IPS DF 6.9 (cell line): ENCODE results near the gene FRMPD2.

Experiments used
- DNase-seq: peaks from one replicate; pipeline ENCODE4 v3.0.0-alpha.2; 2013; ENCODE audit warnings: low read depth, low spot score
- H3K27ac ChIP-seq: one replicate; pipeline ENCODE4 v1.5.1; 2013; ENCODE audit warnings: low read length, control low read depth
- H3K27me3 ChIP-seq: 2 replicates; pipeline ENCODE4 v1.6.1; 2013; ENCODE audit warnings: mild to moderate bottlenecking, low read length; ENCODE audit not compliant: control insufficient read depth, insufficient read depth
- H3K36me3 ChIP-seq: 2 replicates; pipeline ENCODE4 v1.6.1; 2013; ENCODE audit warnings: low read length; ENCODE audit not compliant: control insufficient read depth, insufficient read depth
- H3K4me1 ChIP-seq: 2 replicates; pipeline ENCODE4 v1.6.1; 2013; ENCODE audit warnings: low read length; ENCODE audit not compliant: control insufficient read depth, insufficient read depth
- H3K4me3 ChIP-seq: 2 replicates; pipeline ENCODE4 v1.5.1; 2013; ENCODE audit warnings: mild to moderate bottlenecking, low read length
- H3K9me3 ChIP-seq: 2 replicates; pipeline ENCODE4 v1.6.1; 2013; ENCODE audit warnings: low read length, inconsistent platforms; ENCODE audit not compliant: control insufficient read depth, insufficient read depth
- WGBS: extraction: QIAGEN DNeasy Blood & Tissue Kit; methylation state at CpG from one replicate; pipeline ENCODE4 v1.1.7; 2013; ENCODE audit warnings: mixed read lengths, missing lambda C conversion rate; ENCODE audit not compliant: insufficient read length, insufficient coverage; 5-methylcytosine and 5-hydroxymethylcytosine counted together

Gene FRMPD2

GRCh38 chr10:48277093-48277492, 2.6 kb upstream of the FRMPD2 start:
- WGBS: no CpG with 5 or more reads among the region's 1 CpG
- H3K9me3 ChIP-seq: no peaks in the 10 kb centered on the region

DNA sequence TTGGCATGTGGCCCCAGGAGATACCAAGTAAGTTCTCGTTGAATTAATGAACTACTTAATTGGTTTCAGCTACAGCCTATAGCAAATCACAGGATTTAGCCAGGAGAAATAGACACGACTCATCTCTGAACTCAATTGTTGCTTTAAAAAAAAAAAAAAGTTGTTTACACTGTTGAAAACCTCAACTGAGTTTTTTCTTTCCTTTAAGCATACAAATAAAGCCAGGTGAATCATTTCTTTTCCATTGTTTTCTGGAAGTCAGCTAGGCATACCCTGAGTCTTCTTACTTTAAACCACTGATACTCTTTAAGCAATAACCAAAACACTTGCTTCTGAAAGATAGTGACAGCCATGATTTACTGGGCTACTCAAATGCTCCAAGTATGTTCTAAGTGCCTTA, 755 bp downstream of the FRMPD2 start:
- no CpG with 5 or more reads among the region's 2 CpGs for WGBS
- Histone ChIP-seq H3K9me3 (no peaks in the 10 kb centered on the region), H3K4me3 (no peak overlapping the region), H3K36me3 (no peaks in the 10 kb centered on the region), H3K27ac (no peak overlapping the region), H3K4me1 (no peaks in the 10 kb centered on the region; the same call in 1 of the 2 replicates), H3K27me3 (no peaks in the 10 kb centered on the region)
- DNase-seq: no peak

More at GRCh38 chr10:48277093-48277492, 2.6 kb upstream of the FRMPD2 start:
- Histone ChIP-seq H3K27ac (no peak overlapping the region), H3K4me1 (no peaks in the 10 kb centered on the region; the same call in 1 of the 2 replicates), H3K27me3 (no peaks in the 10 kb centered on the region), H3K4me3 (no peak overlapping the region), H3K36me3 (no peaks in the 10 kb centered on the region)
- DNase-seq: no peak

DNA sequence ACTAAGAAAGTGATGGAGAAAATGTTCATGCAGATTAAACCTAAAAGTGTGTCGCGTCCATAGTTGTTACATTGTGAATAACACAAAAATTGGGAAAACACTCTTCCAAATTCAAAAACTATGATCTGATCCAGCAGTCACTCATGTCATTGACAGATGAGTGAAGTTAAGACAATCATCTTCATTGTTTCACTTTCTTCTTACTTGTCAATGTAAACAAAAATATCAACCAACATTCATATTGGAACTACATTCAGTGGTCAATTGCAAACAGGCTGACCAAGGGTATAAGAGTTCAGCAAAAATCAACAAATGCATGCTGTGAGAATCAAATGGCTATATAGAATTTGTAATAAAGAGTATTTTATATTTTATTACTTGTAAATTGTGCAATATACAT, 1.8 kb downstream of the FRMPD2 start:
- no peaks in the 10 kb centered on the region for H3K27me3 ChIP-seq
- no peak for DNase-seq
- no peaks in the 10 kb centered on the region for H3K9me3 ChIP-seq
- no peak overlapping the region for H3K27ac ChIP-seq
- H3K36me3 ChIP-seq: no peaks in the 10 kb centered on the region
- no CpG with 5 or more reads among the region's 2 CpGs for WGBS
- no peak overlapping the region for H3K4me3 ChIP-seq
- H3K4me1 ChIP-seq: no peaks in the 10 kb centered on the region; the same call in 1 of the 2 replicates

- no peak overlapping the region for H3K4me3 ChIP-seq
- H3K9me3 ChIP-seq: no peaks in the 10 kb centered on the region
- DNase-seq: no peak
- H3K27me3 ChIP-seq: no peaks in the 10 kb centered on the region
- no peaks in the 10 kb centered on the region for H3K36me3 ChIP-seq
- no CpG with 5 or more reads among the region's 5 CpGs for WGBS
- H3K4me1 ChIP-seq: no peaks in the 10 kb centered on the region; the same call in 1 of the 2 replicates
- no peak overlapping the region for H3K27ac ChIP-seq
These were observed 3.3 kb downstream of the FRMPD2 start for GRCh38 chr10:48271047-48271730.

DNA sequence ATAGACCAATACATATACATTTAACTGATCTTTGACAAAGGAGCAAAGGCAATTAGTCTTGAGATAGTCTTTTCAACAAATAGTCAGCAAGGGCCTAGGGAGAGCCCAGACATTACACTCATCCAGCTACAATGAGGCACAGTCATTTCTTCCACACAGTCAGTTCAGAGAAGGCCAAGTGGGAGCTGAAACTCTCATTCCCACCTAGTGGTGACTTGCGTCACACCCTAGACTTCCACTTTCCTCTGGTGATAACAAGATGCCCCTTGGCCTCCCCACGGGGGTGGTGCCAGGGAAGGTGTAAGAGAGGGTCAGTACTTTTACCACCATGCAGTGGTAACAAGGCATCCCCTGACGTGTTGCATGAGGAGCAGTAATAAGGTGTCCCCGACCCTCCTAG, 8.0 kb downstream of the FRMPD2 start:
- Histone ChIP-seq H3K4me1 (no peaks in the 10 kb centered on the region), H3K4me3 (no peak overlapping the region), H3K36me3 (no peaks in the 10 kb centered on the region), H3K9me3 (no peaks in the 10 kb centered on the region), H3K27ac (no peak overlapping the region), H3K27me3 (no peaks in the 10 kb centered on the region)
- DNase-seq: no peak
- no CpG with 5 or more reads among the region's 4 CpGs for WGBS

- Histone ChIP-seq H3K27ac (no peak overlapping the region), H3K9me3 (no peaks in the 10 kb centered on the region), H3K36me3 (no peaks in the 10 kb centered on the region), H3K27me3 (no peaks in the 10 kb centered on the region), H3K4me3 (no peak overlapping the region), H3K4me1 (no peaks in the 10 kb centered on the region)
- no CpG with 5 or more reads among the region's 1 CpG for WGBS
- DNase-seq: no peak
These were observed 16.4 kb downstream of the FRMPD2 start for GRCh38 chr10:48258105-48258504.

DNA sequence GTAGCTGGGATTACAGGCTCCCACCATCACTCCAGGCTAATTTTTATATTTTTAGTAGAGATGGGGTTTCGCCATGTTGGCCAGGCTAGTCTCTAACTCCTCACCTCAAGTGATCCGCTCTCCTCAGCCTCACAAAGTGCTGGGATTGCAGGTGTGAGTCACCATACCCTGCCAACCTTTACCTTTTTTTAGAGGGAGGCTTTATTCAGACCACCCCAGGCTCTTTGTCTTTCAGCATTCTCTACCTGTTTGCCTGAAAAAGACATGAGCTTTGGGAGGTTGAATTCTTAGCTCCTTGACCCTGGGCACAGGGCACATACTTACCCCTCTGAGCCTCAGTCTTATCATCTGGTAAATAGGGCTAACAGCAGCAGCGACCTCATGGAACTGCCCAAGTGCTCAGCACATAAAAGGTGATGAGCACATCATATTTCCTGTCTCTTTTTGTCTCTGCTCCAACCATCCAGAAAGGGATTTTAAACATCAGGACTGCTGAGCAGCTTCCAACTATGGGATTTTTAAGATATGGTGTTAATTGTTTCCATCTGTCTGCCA, 17.0 kb downstream of the FRMPD2 start:
- no peaks in the 10 kb centered on the region for H3K9me3 ChIP-seq
- H3K36me3 ChIP-seq: no peaks in the 10 kb centered on the region
- DNase-seq: no peak
- no peak overlapping the region for H3K27ac ChIP-seq
- WGBS: no CpG with 5 or more reads among the region's 3 CpGs
- H3K27me3 ChIP-seq: no peaks in the 10 kb centered on the region
- H3K4me1 ChIP-seq: no peaks in the 10 kb centered on the region
- no peak overlapping the region for H3K4me3 ChIP-seq

DNA sequence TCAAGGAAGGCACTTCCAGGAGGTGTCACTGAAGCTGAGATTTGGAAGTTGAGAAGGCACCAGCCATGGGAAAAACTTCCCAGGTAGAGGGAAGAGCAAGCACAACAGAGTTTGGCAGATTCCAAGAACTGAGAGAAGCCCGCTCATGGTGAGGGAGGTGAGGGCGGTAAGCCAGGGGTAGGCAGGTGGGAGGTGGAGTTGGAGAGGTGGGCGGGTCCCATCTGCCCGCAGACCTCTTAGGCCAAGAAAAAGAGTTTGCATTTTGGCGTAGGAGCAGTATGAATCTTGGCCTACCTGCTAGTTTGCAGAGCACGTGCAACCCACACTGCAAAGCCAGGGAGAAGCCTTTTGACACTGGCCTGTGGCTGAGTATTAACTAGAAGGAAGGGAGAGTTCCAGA, 18.8 kb downstream of the FRMPD2 start:
- H3K4me1 ChIP-seq: peaks cover 5% of the 10 kb centered on the region
- no peaks in the 10 kb centered on the region for H3K9me3 ChIP-seq
- no peaks in the 10 kb centered on the region for H3K27me3 ChIP-seq
- DNase-seq: no peak
- H3K27ac ChIP-seq: no peak overlapping the region
- no CpG with 5 or more reads among the region's 6 CpGs for WGBS
- no peak overlapping the region for H3K4me3 ChIP-seq
- H3K36me3 ChIP-seq: no peaks in the 10 kb centered on the region

GRCh38 chr10:48254750-48255512, 19.6 kb downstream of the FRMPD2 start:
- H3K9me3 ChIP-seq: no peaks in the 10 kb centered on the region
- H3K36me3 ChIP-seq: no peaks in the 10 kb centered on the region
- H3K4me1 ChIP-seq: peaks cover 5% of the 10 kb centered on the region
- no peak for DNase-seq
- H3K4me3 ChIP-seq: no peak overlapping the region
- no peaks in the 10 kb centered on the region for H3K27me3 ChIP-seq
- H3K27ac ChIP-seq: no peak overlapping the region
- WGBS: no CpG with 5 or more reads among the region's 5 CpGs

- WGBS: no CpG with 5 or more reads among the region's 9 CpGs
- no peak for DNase-seq
- no peaks in the 10 kb centered on the region for H3K36me3 ChIP-seq
- H3K27me3 ChIP-seq: no peaks in the 10 kb centered on the region
- H3K4me1 ChIP-seq: peaks cover 5% of the 10 kb centered on the region
- H3K9me3 ChIP-seq: no peaks in the 10 kb centered on the region
- no peak overlapping the region for H3K27ac ChIP-seq
- no peak overlapping the region for H3K4me3 ChIP-seq
These were observed 20.4 kb downstream of the FRMPD2 start for GRCh38 chr10:48253970-48254657.
